ENCODE data around the gene BEND5. TPM values are rescaled to one million over a fixed set of nuclear protein-coding genes. Genes with fewer than 3 reads are reported as not detected.

The BEND5 gene
- total and polyA plus RNA-seq, 10 of the 15 experiments (the other 5 are each of a cell fraction or from before 2014, with no cell fraction given): 0.26 TPM; not detected in 9

DNA sequence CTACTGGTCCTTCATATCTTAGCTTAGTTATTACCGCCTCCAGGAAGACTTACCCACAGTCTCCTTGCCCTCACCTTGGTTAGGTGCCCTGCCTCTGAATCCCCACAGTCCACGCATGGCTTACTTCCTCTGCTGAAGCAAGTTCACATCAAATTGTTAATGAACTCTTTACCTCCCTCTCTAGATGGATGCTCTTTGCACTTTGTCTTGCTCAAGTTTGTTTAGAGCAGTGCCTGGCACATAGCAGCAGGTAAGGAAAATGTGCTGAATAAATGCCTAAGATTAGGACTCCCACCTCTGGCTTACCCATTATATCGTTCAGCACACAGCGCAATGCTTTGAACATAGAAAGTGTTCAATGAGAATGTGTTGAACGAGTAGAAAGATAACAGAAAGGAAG is 90.5 kb downstream of the BEND5 start:
- POLR2A ChIA-PET: no interaction called here
- SMC1A ChIA-PET (ENCODE audit: uncharacterized antibody, unreplicated experiment): no interaction called here
- TF ChIP-seq TCF12 (IDR thresholded peaks at IDR 0.05; ENCODE audit: low read depth, low read length): no peak
- no peak for TF ChIP-seq RELA (IDR thresholded peaks at IDR 0.05; ENCODE audit: borderline replicate concordance, partially characterized antibody)
- TF ChIP-seq, protein P1, sequence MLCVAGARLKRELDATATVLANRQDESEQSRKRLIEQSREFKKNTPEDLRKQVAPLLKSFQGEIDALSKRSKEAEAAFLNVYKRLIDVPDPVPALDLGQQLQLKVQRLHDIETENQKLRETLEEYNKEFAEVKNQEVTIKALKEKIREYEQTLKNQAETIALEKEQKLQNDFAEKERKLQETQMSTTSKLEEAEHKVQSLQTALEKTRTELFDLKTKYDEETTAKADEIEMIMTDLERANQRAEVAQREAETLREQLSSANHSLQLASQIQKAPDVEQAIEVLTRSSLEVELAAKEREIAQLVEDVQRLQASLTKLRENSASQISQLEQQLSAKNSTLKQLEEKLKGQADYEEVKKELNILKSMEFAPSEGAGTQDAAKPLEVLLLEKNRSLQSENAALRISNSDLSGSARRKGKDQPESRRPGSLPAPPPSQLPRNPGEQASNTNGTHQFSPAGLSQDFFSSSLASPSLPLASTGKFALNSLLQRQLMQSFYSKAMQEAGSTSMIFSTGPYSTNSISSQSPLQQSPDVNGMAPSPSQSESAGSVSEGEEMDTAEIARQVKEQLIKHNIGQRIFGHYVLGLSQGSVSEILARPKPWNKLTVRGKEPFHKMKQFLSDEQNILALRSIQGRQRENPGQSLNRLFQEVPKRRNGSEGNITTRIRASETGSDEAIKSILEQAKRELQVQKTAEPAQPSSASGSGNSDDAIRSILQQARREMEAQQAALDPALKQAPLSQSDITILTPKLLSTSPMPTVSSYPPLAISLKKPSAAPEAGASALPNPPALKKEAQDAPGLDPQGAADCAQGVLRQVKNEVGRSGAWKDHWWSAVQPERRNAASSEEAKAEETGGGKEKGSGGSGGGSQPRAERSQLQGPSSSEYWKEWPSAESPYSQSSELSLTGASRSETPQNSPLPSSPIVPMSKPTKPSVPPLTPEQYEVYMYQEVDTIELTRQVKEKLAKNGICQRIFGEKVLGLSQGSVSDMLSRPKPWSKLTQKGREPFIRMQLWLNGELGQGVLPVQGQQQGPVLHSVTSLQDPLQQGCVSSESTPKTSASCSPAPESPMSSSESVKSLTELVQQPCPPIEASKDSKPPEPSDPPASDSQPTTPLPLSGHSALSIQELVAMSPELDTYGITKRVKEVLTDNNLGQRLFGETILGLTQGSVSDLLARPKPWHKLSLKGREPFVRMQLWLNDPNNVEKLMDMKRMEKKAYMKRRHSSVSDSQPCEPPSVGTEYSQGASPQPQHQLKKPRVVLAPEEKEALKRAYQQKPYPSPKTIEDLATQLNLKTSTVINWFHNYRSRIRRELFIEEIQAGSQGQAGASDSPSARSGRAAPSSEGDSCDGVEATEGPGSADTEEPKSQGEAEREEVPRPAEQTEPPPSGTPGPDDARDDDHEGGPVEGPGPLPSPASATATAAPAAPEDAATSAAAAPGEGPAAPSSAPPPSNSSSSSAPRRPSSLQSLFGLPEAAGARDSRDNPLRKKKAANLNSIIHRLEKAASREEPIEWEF (IDR thresholded peaks at IDR 0.05; ENCODE audit: insufficient replicate concordance, low read depth, low read length): no peak
- no peak for TF ChIP-seq STAT3 (IDR thresholded peaks at IDR 0.05; ENCODE audit: low read depth, low read length)
- TF ChIP-seq ZNF274 (IDR thresholded peaks at IDR 0.05; ENCODE audit: insufficient read depth, insufficient read length): no peak
- TF ChIP-seq JUND (IDR thresholded peaks at IDR 0.05; ENCODE audit: low read depth, low read length): no peak
- no peak for TF ChIP-seq SMC3 (IDR thresholded peaks at IDR 0.05; ENCODE audit: borderline replicate concordance, low read length)
- TF ChIP-seq, protein P2, sequence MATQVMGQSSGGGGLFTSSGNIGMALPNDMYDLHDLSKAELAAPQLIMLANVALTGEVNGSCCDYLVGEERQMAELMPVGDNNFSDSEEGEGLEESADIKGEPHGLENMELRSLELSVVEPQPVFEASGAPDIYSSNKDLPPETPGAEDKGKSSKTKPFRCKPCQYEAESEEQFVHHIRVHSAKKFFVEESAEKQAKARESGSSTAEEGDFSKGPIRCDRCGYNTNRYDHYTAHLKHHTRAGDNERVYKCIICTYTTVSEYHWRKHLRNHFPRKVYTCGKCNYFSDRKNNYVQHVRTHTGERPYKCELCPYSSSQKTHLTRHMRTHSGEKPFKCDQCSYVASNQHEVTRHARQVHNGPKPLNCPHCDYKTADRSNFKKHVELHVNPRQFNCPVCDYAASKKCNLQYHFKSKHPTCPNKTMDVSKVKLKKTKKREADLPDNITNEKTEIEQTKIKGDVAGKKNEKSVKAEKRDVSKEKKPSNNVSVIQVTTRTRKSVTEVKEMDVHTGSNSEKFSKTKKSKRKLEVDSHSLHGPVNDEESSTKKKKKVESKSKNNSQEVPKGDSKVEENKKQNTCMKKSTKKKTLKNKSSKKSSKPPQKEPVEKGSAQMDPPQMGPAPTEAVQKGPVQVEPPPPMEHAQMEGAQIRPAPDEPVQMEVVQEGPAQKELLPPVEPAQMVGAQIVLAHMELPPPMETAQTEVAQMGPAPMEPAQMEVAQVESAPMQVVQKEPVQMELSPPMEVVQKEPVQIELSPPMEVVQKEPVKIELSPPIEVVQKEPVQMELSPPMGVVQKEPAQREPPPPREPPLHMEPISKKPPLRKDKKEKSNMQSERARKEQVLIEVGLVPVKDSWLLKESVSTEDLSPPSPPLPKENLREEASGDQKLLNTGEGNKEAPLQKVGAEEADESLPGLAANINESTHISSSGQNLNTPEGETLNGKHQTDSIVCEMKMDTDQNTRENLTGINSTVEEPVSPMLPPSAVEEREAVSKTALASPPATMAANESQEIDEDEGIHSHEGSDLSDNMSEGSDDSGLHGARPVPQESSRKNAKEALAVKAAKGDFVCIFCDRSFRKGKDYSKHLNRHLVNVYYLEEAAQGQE (IDR thresholded peaks at IDR 0.05; ENCODE audit: low read depth, low read length): no peak
- no peaks in the 10 kb centered on the region for H3K36me3 ChIP-seq (ENCODE audit: control insufficient read depth in 2 of 2, insufficient read depth in 2 of 2, low read length in 1 of 2)
- H3K9ac ChIP-seq (ENCODE audit: control insufficient read depth, insufficient read depth, low read length): no peak overlapping the region
- H4K20me1 ChIP-seq (ENCODE audit: control insufficient read depth, insufficient read depth): no peaks in the 10 kb centered on the region
- H3K27ac ChIP-seq (ENCODE audit: control insufficient read depth, insufficient read depth): no peak overlapping the region
- no peak overlapping the region for H2AFZ ChIP-seq (ENCODE audit: control insufficient read depth, low read depth, low read length)
- no peaks in the 10 kb centered on the region for H3K79me2 ChIP-seq (ENCODE audit: control insufficient read depth, insufficient read depth, low read length)
- H3K4me2 ChIP-seq (ENCODE audit: control insufficient read depth, insufficient read depth): no peak overlapping the region
- no peak overlapping the region for H3K4me3 ChIP-seq
- ATAC-seq (no peak), DNase-seq (ENCODE audit: low read depth, low spot score) (no peak), FAIRE-seq (no peak)
- intact Hi-C loops (cut with micrococcal nuclease; ENCODE audit: unreplicated experiment): no loop called here
- H3K4me1 ChIP-seq (ENCODE audit: control insufficient read depth, insufficient read depth, low read length): no peaks in the 10 kb centered on the region
- no TSS peak for BruUV-seq (replicated peaks)
- in situ Hi-C loops (cut with MboI): no loop called here
- CTCF ChIA-PET: interaction anchor here (5.1 kb wide), 1 partner anchor 8 kb away, joined by 30 read pairs; no protein-coding TSS in a partner anchor
- 43% methylated on average over 5 of the region's 5 CpGs for WGBS (ENCODE audit: insufficient coverage, insufficient replicate concordance, low lambda C conversion rate, missing lambda C conversion rate)
- no peaks in the 10 kb centered on the region for H3K9me3 ChIP-seq (replicated peaks; ENCODE audit: control insufficient read depth, insufficient read depth, low read length)
- H3K27me3 ChIP-seq (replicated peaks in 1 of 2; ENCODE audit: control insufficient read depth in 2 of 2, insufficient read depth in 2 of 2, low read length in 1 of 2): 0 out of 4 replicates have a peak, but pooled peaks cover 0 to 2% of the 10 kb centered on the region in 2 experiments
- RAD21 ChIA-PET (ENCODE audit: unreplicated experiment): no interaction called here

Measured in GM12878 (cell line).